Adrenal gland (tissue), 12 donors: ENCODE results near the gene ENTPD8. TPM values are rescaled to one million over a fixed set of nuclear protein-coding genes. Genes with fewer than 3 reads are reported as not detected.
"Not testable (repeated sequence)": the region's sequence is repeated elsewhere in the genome, so short reads cannot be mapped to it uniquely, and the experiment has no call there.

ENCODE experiments used
- DNase-seq, 7 donors: peaks; one replicate each; pipeline ENCODE4 v3.0.0-alpha.2; 2019 to 2020
- H3K27ac ChIP-seq, 5 donors: fragments of 200-600 bp; sonication (generic) in 4 of 5; 1 replicate in 3 of 5; 2 replicates in 2 of 5; pipeline versions ENCODE4 v1.5.1 to v1.8.0; 2016 to 2020; ENCODE audit warnings: mild to moderate bottlenecking in 1 of 5
- H3K27me3 ChIP-seq: fragments of 200-600 bp; 2 replicates; pipeline ENCODE4 v1.8.0; 2021
- H3K36me3 ChIP-seq, 2 donors: fragments of 200-600 bp; replicated peaks in 1 of 2; 1 replicate in 1 of 2; 2 replicates in 1 of 2; pipeline versions ENCODE4 v1.5.1 to v1.8.0; 2018 to 2022
- H3K4me1 ChIP-seq, 2 donors: fragments of 200-600 bp; replicated peaks in 1 of 2; 1 replicate in 1 of 2; 2 replicates in 1 of 2; pipeline versions ENCODE4 v1.5.1 to v1.8.0; 2018 to 2021
- H3K4me3 ChIP-seq, 4 donors: fragments of 200-600 bp; sonication (generic) in 3 of 4; one replicate each; pipeline ENCODE4 v1.5.1; 2016 to 2018
- H3K9me3 ChIP-seq, 3 donors: fragments of 200-600 bp; sonication (generic) in 1 of 3; replicated peaks in 1 of 3; 1 replicate in 2 of 3; 2 replicates in 1 of 3; pipeline versions ENCODE4 v1.5.1 to v1.8.0; 2016 to 2021
- POLR2A ChIP-seq, 2 donors: fragments of 450-650 bp; IDR thresholded peaks; one replicate each; pipeline ENCODE4 v1.6.1; 2017; ENCODE audit warnings: antibody characterized with exemption in 2 of 2, mild to moderate bottlenecking in 2 of 2, moderate library complexity in 1 of 2
- WGBS, 4 donors: extraction: QIAGEN DNeasy Blood & Tissue Kit in 2 of 4; methylation state at CpG; one replicate each; pipeline versions ENCODE4 v1.1.5 to v1.1.7; 2013 to 2017; 5-methylcytosine and 5-hydroxymethylcytosine counted together
- intact Hi-C, 2 donors: fragments of 100-400 bp; cut with DNase I; formaldehyde crosslinking; loops; one replicate each; pipeline versions ENCODE4 v1.14.1 to v1.15.0; 2022 to 2023
- polyA plus RNA-seq, 3 donors: library from polyadenylated mRNA; stranded (reverse); fragments of 200-250 nt in 2 of 3; fragments of 350-450 nt in 1 of 3; fragmentation: Illumina TruSeq in 1 of 3; extraction: RNeasy Lipid Tissue Mini Kit (QIAGEN cat#74804) in 1 of 3; gene quantifications; one replicate each; pipeline ENCODE4 v1.2.3, GENCODE V29; 2013 to 2014
- total RNA-seq, 9 donors: library from RNA; depleted of rRNA in 4 of 9; stranded (reverse); fragments of >200 nt in 4 of 9; fragments of 120-200 nt in 1 of 9; fragmentation: NEBNext Ultra II Directional in 1 of 9; extraction: Animal tissue kit (Norgen Biotek cat#: 25700) in 1 of 9; gene quantifications; one replicate each; pipeline versions ENCODE4 v1.1.0 to v1.2.4, GENCODE V29; 2013 to 2023
- TF ChIP-seq, protein P1 (sequence below), 6 experiments: fragments of 450-650 bp in 4 of 6; fragments of 200-600 bp in 2 of 6; sonication (generic) in 1 of 6; IDR thresholded peaks; 1 replicate in 5 of 6; 2 replicates in 1 of 6; pipeline versions ENCODE4 v1.5.1 to v1.8.0; 2016 to 2021; ENCODE audit warnings: antibody characterized with exemption in 6 of 6, mild to moderate bottlenecking in 2 of 6, moderate library complexity in 1 of 6
- donor health status: healthy with polysubstance abuse.
- donor health status: Bipolar disorder and iron deficiency.
- donor health status: DM: yes; HTN: yes; CAD: no.
- donor health status: DM: no; HTN: no; CAD: no.
- donor health status: DM: no; HTN: no; CAD: no.
- donor health status: DM: yes; HTN: yes; CAD: no.

The ENTPD8 gene
- total and polyA plus RNA-seq, 12 donors = 0.14 to 0.20 (median 0.17) TPM; not detected in 6

DNA sequence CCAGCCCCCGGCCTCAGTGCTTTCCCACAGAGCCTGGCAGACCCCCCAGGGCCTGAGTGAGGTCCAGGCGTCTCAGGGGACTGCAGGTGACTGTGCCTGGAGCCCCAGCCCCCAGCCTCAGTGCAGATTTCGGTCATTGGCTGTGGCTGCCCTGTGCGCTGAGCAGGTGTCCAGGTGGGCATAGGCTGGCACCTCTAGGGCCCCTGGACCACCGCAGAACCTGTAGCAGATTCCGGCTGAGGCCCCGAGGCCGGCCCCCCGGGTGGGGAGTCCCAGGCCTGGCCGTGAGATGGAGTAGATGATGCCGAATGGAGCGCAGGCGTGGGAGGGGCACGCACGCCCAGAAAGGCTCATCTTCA, 30.3 kb downstream of the ENTPD8 start:
- Histone ChIP-seq H3K27ac (no peak overlapping the region), H3K9me3 (no peaks in the 10 kb centered on the region), H3K36me3 (no peaks in the 10 kb centered on the region), H3K4me3 (peak overlapping the region in 1 of 4 donors; percentile 22), H3K4me1 (peaks cover 28 to 32% of the 10 kb centered on the region in 2 donors), H3K27me3 (no peaks in the 10 kb centered on the region)
- TF ChIP-seq POLR2A (IDR thresholded peaks at IDR 0.05) = no peak
- TF ChIP-seq, protein P1, sequence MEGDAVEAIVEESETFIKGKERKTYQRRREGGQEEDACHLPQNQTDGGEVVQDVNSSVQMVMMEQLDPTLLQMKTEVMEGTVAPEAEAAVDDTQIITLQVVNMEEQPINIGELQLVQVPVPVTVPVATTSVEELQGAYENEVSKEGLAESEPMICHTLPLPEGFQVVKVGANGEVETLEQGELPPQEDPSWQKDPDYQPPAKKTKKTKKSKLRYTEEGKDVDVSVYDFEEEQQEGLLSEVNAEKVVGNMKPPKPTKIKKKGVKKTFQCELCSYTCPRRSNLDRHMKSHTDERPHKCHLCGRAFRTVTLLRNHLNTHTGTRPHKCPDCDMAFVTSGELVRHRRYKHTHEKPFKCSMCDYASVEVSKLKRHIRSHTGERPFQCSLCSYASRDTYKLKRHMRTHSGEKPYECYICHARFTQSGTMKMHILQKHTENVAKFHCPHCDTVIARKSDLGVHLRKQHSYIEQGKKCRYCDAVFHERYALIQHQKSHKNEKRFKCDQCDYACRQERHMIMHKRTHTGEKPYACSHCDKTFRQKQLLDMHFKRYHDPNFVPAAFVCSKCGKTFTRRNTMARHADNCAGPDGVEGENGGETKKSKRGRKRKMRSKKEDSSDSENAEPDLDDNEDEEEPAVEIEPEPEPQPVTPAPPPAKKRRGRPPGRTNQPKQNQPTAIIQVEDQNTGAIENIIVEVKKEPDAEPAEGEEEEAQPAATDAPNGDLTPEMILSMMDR (IDR thresholded peaks at IDR 0.05) = no peak
- 79 to 92% (median 86%) methylated on average over 6 to 15 of the region's 15 CpGs for WGBS, 4 donors
- no peak for DNase-seq
- intact Hi-C loops = no loop called here

DNA sequence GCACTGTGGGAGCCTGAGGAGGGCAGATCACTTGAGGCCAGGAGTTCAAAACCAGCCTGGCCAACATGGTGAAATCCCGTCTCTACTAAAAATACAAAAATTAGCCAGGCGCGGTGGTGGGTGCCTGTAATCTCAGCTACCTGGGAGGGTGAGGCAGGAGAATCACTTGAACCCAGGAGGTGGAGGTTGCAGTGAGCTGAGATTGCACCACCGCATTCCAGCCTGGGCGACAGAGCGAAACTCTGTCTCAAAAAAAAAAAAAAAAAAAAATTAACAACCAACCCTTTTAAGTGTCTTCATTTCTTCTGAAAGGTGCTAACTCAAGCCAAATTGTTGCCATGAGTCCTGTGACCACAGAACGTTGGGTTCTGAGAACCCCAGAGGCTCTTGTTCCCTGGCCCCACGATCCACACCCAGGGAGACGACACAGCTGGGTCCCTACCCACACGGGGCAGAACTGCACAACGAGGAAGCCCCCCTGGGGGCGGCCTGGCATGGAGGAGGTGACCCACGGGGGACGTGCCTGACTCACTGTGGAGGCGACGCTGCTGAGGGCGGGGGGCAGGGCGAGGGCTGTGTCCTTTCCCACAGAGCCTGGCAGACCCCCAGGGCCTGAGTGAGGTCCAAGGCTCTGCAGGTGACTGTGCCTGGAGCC, 30.8 kb downstream of the ENTPD8 start:
- H3K9me3 ChIP-seq, H3K27ac ChIP-seq, intact Hi-C loops, H3K27me3 ChIP-seq, DNase-seq, H3K36me3 ChIP-seq, H3K4me3 ChIP-seq: not testable (repeated sequence)
- 81 to 93% (median 86%) methylated on average over 10 to 18 of the region's 18 CpGs for WGBS, 4 donors
- H3K4me1 ChIP-seq = peaks cover 28 to 32% of the 10 kb centered on the region in 2 donors

DNA sequence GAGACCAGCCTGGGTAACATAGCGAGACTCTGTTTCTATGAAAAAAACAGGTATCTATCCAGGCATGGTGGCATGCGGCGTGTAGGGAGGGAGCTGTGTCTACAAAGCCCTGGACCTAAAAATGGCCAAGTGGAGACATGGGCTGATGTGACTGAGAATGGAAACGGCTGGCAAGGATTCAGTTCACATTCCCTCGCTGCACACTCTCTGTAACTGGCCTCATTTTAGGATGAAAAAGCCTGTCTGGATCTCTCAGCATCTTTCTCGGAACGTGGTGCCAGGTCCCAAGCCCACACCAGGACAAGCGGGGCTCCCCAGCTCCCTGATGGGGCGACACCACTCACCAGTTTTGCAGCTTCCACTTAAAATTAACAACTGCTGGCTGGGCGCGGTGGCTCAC, 31.6 kb downstream of the ENTPD8 start:
- intact Hi-C loops = loop anchor here in 1 of 2 donors (5.0 kb wide), 1 partner anchor 112 kb away; no protein-coding TSS in a partner anchor
- no peaks in the 10 kb centered on the region for H3K9me3 ChIP-seq
- H3K27me3 ChIP-seq = no peaks in the 10 kb centered on the region
- no peaks in the 10 kb centered on the region for H3K36me3 ChIP-seq
- no peak for DNase-seq
- WGBS, 4 donors = 87 to 96% (median 91%) methylated on average over 5 to 11 of the region's 11 CpGs
- TF ChIP-seq POLR2A (IDR thresholded peaks at IDR 0.05) = no peak
- TF ChIP-seq, protein P1 (IDR thresholded peaks at IDR 0.05) = no peak
- peaks cover 28 to 32% of the 10 kb centered on the region in 2 donors for H3K4me1 ChIP-seq
- no peak overlapping the region for H3K27ac ChIP-seq
- H3K4me3 ChIP-seq = no peak overlapping the region

DNA sequence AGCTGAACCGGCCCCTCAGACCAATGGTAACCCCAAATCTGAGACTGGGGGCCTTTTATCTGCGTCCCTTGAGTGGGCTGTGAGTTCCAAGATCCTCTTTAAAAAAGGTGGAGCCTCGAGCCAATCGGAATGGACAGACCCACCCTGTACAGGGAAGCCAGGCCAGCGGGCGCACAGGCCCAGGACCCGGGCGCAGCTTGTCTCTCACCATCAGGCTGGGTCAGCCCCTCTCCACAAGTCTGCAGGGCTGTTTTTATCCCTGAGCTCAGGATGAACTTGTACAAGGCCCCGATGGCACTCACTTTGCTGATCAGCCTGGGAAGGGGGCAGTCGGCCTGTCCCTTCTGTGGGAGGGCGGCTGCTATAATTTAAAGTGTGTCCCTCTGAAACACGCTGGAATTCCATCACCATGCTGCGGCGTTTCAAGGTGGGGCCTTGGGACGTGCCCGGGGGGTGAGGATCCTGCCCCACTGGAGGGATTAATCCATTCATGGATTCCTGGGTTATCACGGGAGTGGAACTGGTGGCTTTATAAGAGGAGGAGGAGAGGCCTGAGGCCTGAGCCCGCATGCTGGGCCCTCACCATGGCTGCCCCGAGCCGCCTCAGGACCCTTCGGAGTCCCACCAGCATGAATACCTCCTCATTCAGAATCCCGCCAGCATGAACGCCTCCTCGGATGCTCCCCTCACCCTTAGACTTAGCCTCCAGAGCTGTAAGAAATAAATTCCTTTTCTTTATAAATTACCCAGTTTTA, 32.3 kb downstream of the ENTPD8 start:
- H3K36me3 ChIP-seq = no peaks in the 10 kb centered on the region
- TF ChIP-seq POLR2A (IDR thresholded peaks at IDR 0.05) = no peak
- TF ChIP-seq, protein P1 (IDR thresholded peaks at IDR 0.05) = no peak
- intact Hi-C loops = loop anchor here in 1 of 2 donors (5.0 kb wide), 1 partner anchor 112 kb away; no protein-coding TSS in a partner anchor
- no peak overlapping the region for H3K27ac ChIP-seq
- no peak overlapping the region for H3K4me3 ChIP-seq
- H3K9me3 ChIP-seq = no peaks in the 10 kb centered on the region
- H3K27me3 ChIP-seq = no peaks in the 10 kb centered on the region
- WGBS, 4 donors = 92 to 95% (median 94%) methylated on average over 19 to 24 of the region's 24 CpGs
- no peak for DNase-seq
- H3K4me1 ChIP-seq = peaks cover 28 to 32% of the 10 kb centered on the region in 2 donors
